ENCODE data around the gene DOCK10. TPM values are rescaled to one million over a fixed set of nuclear protein-coding genes. Genes with fewer than 3 reads are reported as not detected.

DOCK10 gene
- total RNA-seq, 1 donor from 2014 or later = 172 TPM

DNA sequence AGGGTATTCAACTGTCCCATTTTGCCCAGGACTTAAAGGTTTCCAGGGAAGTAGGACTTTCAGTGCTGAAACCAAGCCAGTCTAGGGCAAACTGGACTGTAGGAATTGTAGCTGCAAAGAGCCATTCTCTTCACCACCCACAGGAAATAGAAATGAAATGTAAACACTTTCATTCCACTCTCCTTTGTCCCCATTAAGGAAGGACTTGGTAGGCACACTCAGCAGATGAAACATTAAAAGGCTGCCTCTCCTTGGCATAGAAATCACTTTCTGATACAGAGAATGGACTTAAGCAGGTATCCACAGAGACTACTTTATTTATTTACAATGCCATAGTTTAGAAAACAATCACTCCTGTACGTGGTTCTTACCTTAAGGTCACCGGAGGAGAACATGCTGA, 223.2 kb downstream of the DOCK10 start:
- peaks cover 78% of the 10 kb centered on the region for H3K36me3 Mint-ChIP-seq (ENCODE audit: low read depth)
- no peak overlapping the region for H3K4me3 Mint-ChIP-seq
- POLR2A ChIA-PET = no interaction called here

DNA sequence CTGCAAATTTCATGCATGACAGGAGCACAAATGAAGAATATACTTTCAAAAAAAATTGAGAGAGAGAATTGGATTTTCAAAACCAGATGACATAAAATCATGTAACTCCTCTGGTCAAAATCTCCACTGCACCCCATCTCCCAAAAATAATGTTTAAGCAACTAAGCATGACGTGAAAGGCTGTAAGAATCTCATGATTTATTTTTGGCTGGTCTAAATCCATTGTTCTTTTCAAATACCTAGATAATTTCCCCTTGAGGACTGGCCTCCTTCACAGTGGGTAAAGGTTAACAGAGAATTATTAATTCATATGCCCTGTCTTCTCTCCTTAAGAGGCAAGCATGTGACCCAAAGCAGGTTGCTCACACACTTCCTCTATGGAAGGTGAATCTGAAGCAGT, 224.6 kb downstream of the DOCK10 start:
- intact Hi-C loops (cut with micrococcal nuclease) = no loop called here
- H3K4me1 Mint-ChIP-seq = peaks cover 1% of the 10 kb centered on the region
- no peaks in the 10 kb centered on the region for H3K9me3 Mint-ChIP-seq
- DNase-seq (no peak), ATAC-seq (ENCODE audit: low read depth) (no peak)
- TF ChIP-seq, protein P1, sequence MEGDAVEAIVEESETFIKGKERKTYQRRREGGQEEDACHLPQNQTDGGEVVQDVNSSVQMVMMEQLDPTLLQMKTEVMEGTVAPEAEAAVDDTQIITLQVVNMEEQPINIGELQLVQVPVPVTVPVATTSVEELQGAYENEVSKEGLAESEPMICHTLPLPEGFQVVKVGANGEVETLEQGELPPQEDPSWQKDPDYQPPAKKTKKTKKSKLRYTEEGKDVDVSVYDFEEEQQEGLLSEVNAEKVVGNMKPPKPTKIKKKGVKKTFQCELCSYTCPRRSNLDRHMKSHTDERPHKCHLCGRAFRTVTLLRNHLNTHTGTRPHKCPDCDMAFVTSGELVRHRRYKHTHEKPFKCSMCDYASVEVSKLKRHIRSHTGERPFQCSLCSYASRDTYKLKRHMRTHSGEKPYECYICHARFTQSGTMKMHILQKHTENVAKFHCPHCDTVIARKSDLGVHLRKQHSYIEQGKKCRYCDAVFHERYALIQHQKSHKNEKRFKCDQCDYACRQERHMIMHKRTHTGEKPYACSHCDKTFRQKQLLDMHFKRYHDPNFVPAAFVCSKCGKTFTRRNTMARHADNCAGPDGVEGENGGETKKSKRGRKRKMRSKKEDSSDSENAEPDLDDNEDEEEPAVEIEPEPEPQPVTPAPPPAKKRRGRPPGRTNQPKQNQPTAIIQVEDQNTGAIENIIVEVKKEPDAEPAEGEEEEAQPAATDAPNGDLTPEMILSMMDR (IDR thresholded peaks at IDR 0.05) = no peak
- no peaks in the 10 kb centered on the region for H3K27me3 Mint-ChIP-seq
- POLR2A ChIA-PET = interaction anchor here (0.6 kb wide), 1 partner anchor 225 kb away, joined by 10 read pairs; the partner anchor contains the start of gene DOCK10
- no peak overlapping the region for H3K27ac Mint-ChIP-seq
- H3K36me3 Mint-ChIP-seq (ENCODE audit: low read depth) = peaks cover 80% of the 10 kb centered on the region
- CTCF ChIA-PET = no interaction called here
- no peak overlapping the region for H3K4me3 Mint-ChIP-seq

More for the DNA sequence above, 223.2 kb downstream of the DOCK10 start:
- H3K9me3 Mint-ChIP-seq = no peaks in the 10 kb centered on the region
- no peak overlapping the region for H3K27ac Mint-ChIP-seq
- peaks cover 1% of the 10 kb centered on the region for H3K4me1 Mint-ChIP-seq
- CTCF ChIA-PET = interaction anchor here (1.2 kb wide), 1 partner anchor 183 kb away, joined by 3 read pairs; no protein-coding TSS in a partner anchor
- DNase-seq (no peak), ATAC-seq (ENCODE audit: low read depth) (no peak)
- TF ChIP-seq, protein P1 (IDR thresholded peaks at IDR 0.05) = no peak
- H3K27me3 Mint-ChIP-seq = no peaks in the 10 kb centered on the region
- intact Hi-C loops (cut with micrococcal nuclease) = no loop called here

DNA sequence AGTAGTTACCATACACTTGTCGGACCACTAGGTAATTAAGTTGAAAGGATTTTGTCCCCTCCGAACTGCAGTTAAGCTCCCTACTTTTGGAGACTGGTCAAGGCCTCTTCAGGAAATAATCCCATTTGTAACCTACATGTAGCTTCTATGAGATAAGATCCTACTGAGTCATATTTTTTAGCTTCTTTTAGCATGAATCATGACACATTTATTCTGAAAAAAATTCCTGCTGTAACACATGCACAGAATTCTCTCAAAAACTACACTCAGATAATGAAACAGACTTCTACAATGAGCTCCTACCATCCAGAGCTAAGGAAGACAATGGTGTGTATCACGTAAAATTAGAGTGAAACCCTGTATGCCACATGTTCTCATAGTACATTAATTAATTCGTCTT, 225.5 kb downstream of the DOCK10 start:
- no peaks in the 10 kb centered on the region for H3K27me3 Mint-ChIP-seq
- no peaks in the 10 kb centered on the region for H3K4me1 Mint-ChIP-seq
- intact Hi-C loops (cut with micrococcal nuclease) = no loop called here
- TF ChIP-seq, protein P1 (IDR thresholded peaks at IDR 0.05) = no peak
- H3K27ac Mint-ChIP-seq = no peak overlapping the region
- DNase-seq (no peak), ATAC-seq (ENCODE audit: low read depth) (no peak)
- peaks cover 2% of the 10 kb centered on the region for H3K9me3 Mint-ChIP-seq
- H3K4me3 Mint-ChIP-seq = no peak overlapping the region
- CTCF ChIA-PET = interaction anchor here (1.1 kb wide), 1 partner anchor 186 kb away, joined by 5 read pairs; no protein-coding TSS in a partner anchor
- peaks cover 80% of the 10 kb centered on the region for H3K36me3 Mint-ChIP-seq (ENCODE audit: low read depth)
- POLR2A ChIA-PET = no interaction called here

DNA sequence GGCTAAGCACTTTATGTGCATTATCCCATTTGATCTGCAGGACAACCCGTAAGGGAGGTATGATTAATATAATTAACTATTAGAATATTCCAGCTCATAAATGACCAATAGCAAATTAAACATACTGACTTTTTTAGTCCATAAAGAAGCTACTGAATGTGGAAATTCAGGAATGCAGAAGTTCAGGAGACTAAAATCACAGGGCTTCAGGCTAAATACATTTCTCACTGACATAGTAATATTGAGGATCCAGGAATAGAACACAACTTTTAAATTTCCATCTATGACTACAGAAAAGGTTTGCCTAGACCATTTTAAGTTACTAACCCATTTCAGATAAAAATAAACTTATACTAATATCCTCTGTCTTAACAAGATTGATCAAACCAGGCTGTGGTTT, 228.7 kb downstream of the DOCK10 start:
- ChIA-PET CTCF (no interaction called here), POLR2A (no interaction called here)
- no peak overlapping the region for H3K27ac Mint-ChIP-seq
- H3K4me1 Mint-ChIP-seq = no peaks in the 10 kb centered on the region
- peaks cover 77% of the 10 kb centered on the region for H3K36me3 Mint-ChIP-seq (ENCODE audit: low read depth)
- intact Hi-C loops (cut with micrococcal nuclease) = no loop called here
- no peak overlapping the region for H3K4me3 Mint-ChIP-seq
- TF ChIP-seq, protein P1 (IDR thresholded peaks at IDR 0.05) = no peak
- no peak for DNase-seq
- ATAC-seq (ENCODE audit: low read depth) = no peak
- H3K9me3 Mint-ChIP-seq = peaks cover 2% of the 10 kb centered on the region
- no peaks in the 10 kb centered on the region for H3K27me3 Mint-ChIP-seq

DNA sequence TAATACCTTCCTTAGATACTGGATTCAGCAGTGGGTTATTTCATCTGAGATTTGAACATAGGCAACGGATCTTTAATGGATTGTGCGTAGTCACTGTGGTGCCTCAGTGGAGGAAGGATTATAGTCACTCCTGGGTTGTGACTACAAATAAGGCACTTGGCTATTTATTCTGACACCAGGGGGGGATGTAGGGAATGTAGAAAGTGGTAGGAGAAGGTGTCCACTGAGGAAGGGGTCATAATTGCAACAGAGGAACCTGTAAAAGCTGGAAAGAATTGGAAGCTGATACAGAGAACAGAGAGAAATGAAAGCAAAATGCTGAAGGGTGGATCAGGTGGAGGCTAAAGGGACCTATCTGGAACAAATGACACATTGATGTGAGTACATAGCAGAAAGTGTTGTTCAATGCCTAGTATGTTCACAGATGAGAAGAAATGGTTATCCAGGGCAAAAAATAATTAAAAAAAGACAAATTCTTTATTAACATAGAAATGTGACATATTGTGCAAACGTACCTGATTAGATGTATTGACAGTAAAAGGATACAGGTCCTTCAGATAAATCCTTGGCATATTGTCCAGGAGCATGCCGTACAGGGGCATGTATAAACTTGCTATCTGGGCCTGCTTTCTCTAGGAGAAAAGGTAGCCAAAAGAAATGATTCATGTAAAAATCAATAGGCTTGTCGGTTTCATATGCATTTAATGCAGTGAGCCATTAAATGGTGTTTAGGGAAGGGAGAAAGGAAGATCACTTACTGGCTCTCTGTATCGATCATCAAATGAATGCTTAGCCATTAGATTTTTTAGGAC, 234.9 kb downstream of the DOCK10 start:
- DNase-seq (no peak), ATAC-seq (ENCODE audit: low read depth) (no peak)
- no peaks in the 10 kb centered on the region for H3K27me3 Mint-ChIP-seq
- intact Hi-C loops (cut with micrococcal nuclease) = loop anchor here (1.0 to 10.0 kb wide), 2 partner anchors 195 to 857 kb away; no protein-coding TSS in a partner anchor
- POLR2A ChIA-PET = no interaction called here
- no peak overlapping the region for H3K27ac Mint-ChIP-seq
- CTCF ChIA-PET = interaction anchor here (0.6 kb wide), 1 partner anchor 191 kb away, joined by 3 read pairs; no protein-coding TSS in a partner anchor
- H3K36me3 Mint-ChIP-seq (ENCODE audit: low read depth) = peaks cover 82% of the 10 kb centered on the region
- peaks cover 2% of the 10 kb centered on the region for H3K9me3 Mint-ChIP-seq
- H3K4me1 Mint-ChIP-seq = no peaks in the 10 kb centered on the region
- no peak overlapping the region for H3K4me3 Mint-ChIP-seq
- TF ChIP-seq, protein P1 (IDR thresholded peaks at IDR 0.05) = no peak
